Measurements from ENCODE around the gene RAD51B. TPM values are rescaled to one million over a fixed set of nuclear protein-coding genes. Genes with fewer than 3 reads are reported as not detected.

RAD51B gene
- total RNA-seq, 1 experiment from 2014 or later = 7.2 TPM

- Histone ChIP-seq H3K27me3 (no peaks in the 10 kb centered on the region), H3K9me3 (no peaks in the 10 kb centered on the region), H3K4me3 (no peak overlapping the region), H3K36me3 (no peaks in the 10 kb centered on the region)
- no peak for DNase-seq
Measured at GRCh38 chr14:68630081-68630571, 810.5 kb downstream of the RAD51B start.

GRCh38 chr14:68630611-68631393, 811.2 kb downstream of the RAD51B start:
- Histone ChIP-seq H3K36me3 (no peaks in the 10 kb centered on the region), H3K4me3 (no peak overlapping the region), H3K27me3 (no peaks in the 10 kb centered on the region), H3K9me3 (no peaks in the 10 kb centered on the region)
- no peak for DNase-seq

- H3K9me3 ChIP-seq = no peaks in the 10 kb centered on the region
- no peaks in the 10 kb centered on the region for H3K36me3 ChIP-seq
- H3K4me3 ChIP-seq = no peak overlapping the region
- no peak for DNase-seq
- H3K27me3 ChIP-seq = no peaks in the 10 kb centered on the region
Measured at GRCh38 chr14:68631394-68632053, 811.9 kb downstream of the RAD51B start.

- H3K4me3 ChIP-seq = no peak overlapping the region
- no peak for DNase-seq
- no peaks in the 10 kb centered on the region for H3K36me3 ChIP-seq
- H3K27me3 ChIP-seq = no peaks in the 10 kb centered on the region
- no peaks in the 10 kb centered on the region for H3K9me3 ChIP-seq
Measured at GRCh38 chr14:68632054-68632895, 812.7 kb downstream of the RAD51B start.

GRCh38 chr14:68633131-68633991, 813.8 kb downstream of the RAD51B start:
- Histone ChIP-seq H3K4me3 (no peak overlapping the region), H3K36me3 (no peaks in the 10 kb centered on the region), H3K27me3 (no peaks in the 10 kb centered on the region), H3K9me3 (no peaks in the 10 kb centered on the region)
- DNase-seq = no peak

GRCh38 chr14:68634332-68634731, 814.8 kb downstream of the RAD51B start:
- Histone ChIP-seq H3K36me3 (no peaks in the 10 kb centered on the region), H3K27me3 (no peaks in the 10 kb centered on the region), H3K4me3 (no peak overlapping the region), H3K9me3 (no peaks in the 10 kb centered on the region)
- no peak for DNase-seq

- no peaks in the 10 kb centered on the region for H3K9me3 ChIP-seq
- H3K27me3 ChIP-seq = no peaks in the 10 kb centered on the region
- H3K36me3 ChIP-seq = no peaks in the 10 kb centered on the region
- no peak overlapping the region for H3K4me3 ChIP-seq
- no peak for DNase-seq
Measured at GRCh38 chr14:68634874-68635595, 815.5 kb downstream of the RAD51B start.

- Histone ChIP-seq H3K27me3 (no peaks in the 10 kb centered on the region), H3K9me3 (no peaks in the 10 kb centered on the region), H3K36me3 (no peaks in the 10 kb centered on the region), H3K4me3 (no peak overlapping the region)
- DNase-seq = no peak
Measured at GRCh38 chr14:68636597-68636996, 817.0 kb downstream of the RAD51B start.

GRCh38 chr14:68637106-68638021, 817.8 kb downstream of the RAD51B start:
- H3K4me3 ChIP-seq = no peak overlapping the region
- no peak for DNase-seq
- H3K9me3 ChIP-seq = peaks cover 2% of the 10 kb centered on the region; the same call in 1 of the 2 replicates
- H3K27me3 ChIP-seq = no peaks in the 10 kb centered on the region
- no peaks in the 10 kb centered on the region for H3K36me3 ChIP-seq

- Histone ChIP-seq H3K27me3 (no peaks in the 10 kb centered on the region), H3K9me3 (peaks cover 4% of the 10 kb centered on the region; the same call in 1 of the 2 replicates)
- DNase-seq = no peak
Measured at GRCh38 chr14:68638141-68638999, 818.8 kb downstream of the RAD51B start.

GRCh38 chr14:68639000-68639757, 819.6 kb downstream of the RAD51B start:
- H3K9me3 ChIP-seq = peaks cover 4% of the 10 kb centered on the region; the same call in 1 of the 2 replicates
- no peaks in the 10 kb centered on the region for H3K27me3 ChIP-seq
- no peak overlapping the region for H3K4me3 ChIP-seq
- no peaks in the 10 kb centered on the region for H3K36me3 ChIP-seq
- no peak for DNase-seq

More at GRCh38 chr14:68638141-68638999, 818.8 kb downstream of the RAD51B start:
- no peak overlapping the region for H3K4me3 ChIP-seq
- no peaks in the 10 kb centered on the region for H3K36me3 ChIP-seq

GRCh38 chr14:68639758-68640574, 820.4 kb downstream of the RAD51B start:
- Histone ChIP-seq H3K27me3 (no peaks in the 10 kb centered on the region), H3K4me3 (no peak overlapping the region), H3K36me3 (no peaks in the 10 kb centered on the region), H3K9me3 (peaks cover 4% of the 10 kb centered on the region; the same call in 1 of the 2 replicates)
- DNase-seq = no peak

Measured in MG63 (cell line).